ENCODE data around the gene PTPRG. TPM values are rescaled to one million over a fixed set of nuclear protein-coding genes. Genes with fewer than 3 reads are reported as not detected.

Gene PTPRG
- total RNA-seq, 1 donor from 2014 or later: 11.1 TPM

DNA sequence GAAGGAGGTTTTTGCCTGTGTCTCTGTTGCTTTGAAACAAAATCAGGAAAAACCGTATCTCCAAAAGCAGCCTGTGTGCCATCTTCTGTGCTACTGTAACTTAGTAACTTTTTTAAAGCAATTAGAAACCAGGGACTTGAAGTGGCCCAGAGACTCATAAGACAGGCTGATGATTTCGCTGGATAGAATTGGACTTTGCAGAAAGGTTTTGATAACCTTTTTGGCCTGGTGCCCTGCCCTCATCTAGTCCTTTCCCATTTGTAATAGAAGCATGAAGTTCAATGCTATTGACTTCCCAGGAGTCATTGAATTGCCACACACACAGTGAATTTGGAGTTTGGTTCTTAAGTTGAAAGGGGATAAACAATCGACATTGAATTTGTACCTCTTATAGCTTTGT, 157.2 kb downstream of the PTPRG start:
- DNase-seq (ENCODE audit: low read depth) (no peak), FAIRE-seq (no peak)
- Histone ChIP-seq H3K36me3 (ENCODE audit: control insufficient read depth, insufficient read depth, low read length) (no peaks in the 10 kb centered on the region), H3K27me3 (ENCODE audit: control insufficient read depth, insufficient read depth, low read length) (no peaks in the 10 kb centered on the region), H3K4me3 (ENCODE audit: low read depth, low read length) (no peak overlapping the region)
- TF ChIP-seq, protein P1, sequence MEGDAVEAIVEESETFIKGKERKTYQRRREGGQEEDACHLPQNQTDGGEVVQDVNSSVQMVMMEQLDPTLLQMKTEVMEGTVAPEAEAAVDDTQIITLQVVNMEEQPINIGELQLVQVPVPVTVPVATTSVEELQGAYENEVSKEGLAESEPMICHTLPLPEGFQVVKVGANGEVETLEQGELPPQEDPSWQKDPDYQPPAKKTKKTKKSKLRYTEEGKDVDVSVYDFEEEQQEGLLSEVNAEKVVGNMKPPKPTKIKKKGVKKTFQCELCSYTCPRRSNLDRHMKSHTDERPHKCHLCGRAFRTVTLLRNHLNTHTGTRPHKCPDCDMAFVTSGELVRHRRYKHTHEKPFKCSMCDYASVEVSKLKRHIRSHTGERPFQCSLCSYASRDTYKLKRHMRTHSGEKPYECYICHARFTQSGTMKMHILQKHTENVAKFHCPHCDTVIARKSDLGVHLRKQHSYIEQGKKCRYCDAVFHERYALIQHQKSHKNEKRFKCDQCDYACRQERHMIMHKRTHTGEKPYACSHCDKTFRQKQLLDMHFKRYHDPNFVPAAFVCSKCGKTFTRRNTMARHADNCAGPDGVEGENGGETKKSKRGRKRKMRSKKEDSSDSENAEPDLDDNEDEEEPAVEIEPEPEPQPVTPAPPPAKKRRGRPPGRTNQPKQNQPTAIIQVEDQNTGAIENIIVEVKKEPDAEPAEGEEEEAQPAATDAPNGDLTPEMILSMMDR (IDR thresholded peaks at IDR 0.05; ENCODE audit: insufficient read depth, low read length, severe bottlenecking): no peak

GRCh38 chr3:61719278-61719977, 158.1 kb downstream of the PTPRG start:
- H3K27me3 ChIP-seq (ENCODE audit: control insufficient read depth, insufficient read depth, low read length): no peaks in the 10 kb centered on the region
- DNase-seq (ENCODE audit: low read depth): no peak
- no peak for FAIRE-seq
- H3K36me3 ChIP-seq (ENCODE audit: control insufficient read depth, insufficient read depth, low read length): no peaks in the 10 kb centered on the region
- TF ChIP-seq, protein P1 (IDR thresholded peaks at IDR 0.05; ENCODE audit: insufficient read depth, low read length, severe bottlenecking): no peak
- H3K4me3 ChIP-seq (ENCODE audit: low read depth, low read length): no peak overlapping the region

GRCh38 chr3:61723038-61723437, 161.7 kb downstream of the PTPRG start:
- no peaks in the 10 kb centered on the region for H3K36me3 ChIP-seq (ENCODE audit: control insufficient read depth, insufficient read depth, low read length)
- no peak for DNase-seq (ENCODE audit: low read depth)
- H3K27me3 ChIP-seq (ENCODE audit: control insufficient read depth, insufficient read depth, low read length): no peaks in the 10 kb centered on the region
- TF ChIP-seq, protein P1 (IDR thresholded peaks at IDR 0.05; ENCODE audit: insufficient read depth, low read length, severe bottlenecking): no peak
- no peak for FAIRE-seq
- H3K4me3 ChIP-seq (ENCODE audit: low read depth, low read length): no peak overlapping the region

DNA sequence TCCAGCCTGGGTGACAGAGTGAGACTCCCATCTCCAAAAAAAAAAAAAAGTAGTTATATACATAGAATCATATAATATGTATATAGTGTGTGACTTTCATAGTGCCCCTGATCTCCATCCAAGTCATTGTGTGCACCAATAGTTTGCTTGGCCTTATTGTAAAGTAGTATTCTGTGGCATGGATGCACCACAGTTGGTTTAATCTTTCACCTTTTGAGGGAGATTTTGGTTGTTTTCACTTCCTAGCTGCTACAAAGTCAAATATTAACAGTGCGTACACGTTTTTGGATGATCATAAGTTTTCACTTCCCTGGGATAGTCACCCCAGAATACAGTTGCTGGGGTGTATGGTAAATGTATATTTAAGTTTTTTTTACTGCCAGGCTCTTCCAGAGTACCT, 162.8 kb downstream of the PTPRG start:
- TF ChIP-seq, protein P1 (IDR thresholded peaks at IDR 0.05; ENCODE audit: insufficient read depth, low read length, severe bottlenecking): no peak
- H3K36me3 ChIP-seq (ENCODE audit: control insufficient read depth, insufficient read depth, low read length): no peaks in the 10 kb centered on the region
- no peak for DNase-seq (ENCODE audit: low read depth)
- no peaks in the 10 kb centered on the region for H3K27me3 ChIP-seq (ENCODE audit: control insufficient read depth, insufficient read depth, low read length)
- H3K4me3 ChIP-seq (ENCODE audit: low read depth, low read length): no peak overlapping the region
- FAIRE-seq: no peak

- no peak for FAIRE-seq
These were observed 163.4 kb downstream of the PTPRG start for GRCh38 chr3:61724801-61725200.

More at GRCh38 chr3:61724801-61725200, 163.4 kb downstream of the PTPRG start:
- no peak for DNase-seq (ENCODE audit: low read depth)
- TF ChIP-seq, protein P1 (IDR thresholded peaks at IDR 0.05; ENCODE audit: insufficient read depth, low read length, severe bottlenecking): no peak
- H3K4me3 ChIP-seq (ENCODE audit: low read depth, low read length): no peak overlapping the region
- H3K27me3 ChIP-seq (ENCODE audit: control insufficient read depth, insufficient read depth, low read length): no peaks in the 10 kb centered on the region
- H3K36me3 ChIP-seq (ENCODE audit: control insufficient read depth, insufficient read depth, low read length): no peaks in the 10 kb centered on the region
